GM23338 (cell line): Measurements from ENCODE around the gene HCN1.

ENCODE experiments used
- CREB1 ChIP-seq: fragments of 250-450 bp; sonication (Bioruptor Pico); IDR thresholded peaks from 2 replicates; pipeline ENCODE4 v1.5.0; 2020; ENCODE audit warnings: low read depth, mild to moderate bottlenecking, moderate library complexity
- EZH2 ChIP-seq: fragments of 200-600 bp; sonication (generic); IDR thresholded peaks from one replicate; pipeline ENCODE4 v1.8.0; 2017; ENCODE audit warnings: antibody characterized with exemption, mild to moderate bottlenecking, low read depth; ENCODE audit not compliant: unreplicated experiment
- EZH2phosphoT487 ChIP-seq: fragments of 200-600 bp; sonication (generic); IDR thresholded peaks from one replicate; pipeline ENCODE4 v1.8.1; 2018; ENCODE audit warnings: antibody characterized with exemption; ENCODE audit not compliant: unreplicated experiment
- POLR2AphosphoS5 ChIP-seq: IDR thresholded peaks from 2 replicates; pipeline ENCODE4 v1.6.1; 2016; ENCODE audit warnings: antibody characterized with exemption, low read depth
- STAT1 ChIP-seq: IDR thresholded peaks from one replicate; pipeline ENCODE4 v1.6.1; 2016; ENCODE audit warnings: antibody characterized with exemption; ENCODE audit not compliant: unreplicated experiment
- ZNF114 ChIP-seq: fragments of 250-450 bp; sonication (Bioruptor Pico); IDR thresholded peaks from 2 replicates; pipeline ENCODE4 v1.5.0; 2020; ENCODE audit warnings: mild to moderate bottlenecking, moderate library complexity
- ZNF331 ChIP-seq: fragments of 250-450 bp; sonication (Bioruptor Pico); IDR thresholded peaks from 2 replicates; pipeline ENCODE4 v1.5.0; 2020; ENCODE audit warnings: low read depth, mild to moderate bottlenecking, moderate library complexity
- TF ChIP-seq, protein P1 (sequence below), 2 experiments: fragments of 200-600 bp in 1 of 2; sonication (generic) in 1 of 2; conservative IDR thresholded peaks; 2 replicates each; pipeline versions ENCODE4 v1.5.1 to v1.6.1; 2016 to 2017; ENCODE audit warnings: antibody characterized with exemption in 2 of 2, low read depth in 2 of 2, mild to moderate bottlenecking in 2 of 2, moderate library complexity in 1 of 2
- TF ChIP-seq, protein P2 (sequence below): IDR thresholded peaks from one replicate; pipeline ENCODE4 v1.6.1; 2018; ENCODE audit warnings: antibody characterized with exemption; ENCODE audit not compliant: unreplicated experiment
- TF ChIP-seq, protein P3 (sequence below): IDR thresholded peaks from 2 replicates; pipeline ENCODE4 v1.6.1; 2016; ENCODE audit warnings: antibody characterized with exemption

DNA sequence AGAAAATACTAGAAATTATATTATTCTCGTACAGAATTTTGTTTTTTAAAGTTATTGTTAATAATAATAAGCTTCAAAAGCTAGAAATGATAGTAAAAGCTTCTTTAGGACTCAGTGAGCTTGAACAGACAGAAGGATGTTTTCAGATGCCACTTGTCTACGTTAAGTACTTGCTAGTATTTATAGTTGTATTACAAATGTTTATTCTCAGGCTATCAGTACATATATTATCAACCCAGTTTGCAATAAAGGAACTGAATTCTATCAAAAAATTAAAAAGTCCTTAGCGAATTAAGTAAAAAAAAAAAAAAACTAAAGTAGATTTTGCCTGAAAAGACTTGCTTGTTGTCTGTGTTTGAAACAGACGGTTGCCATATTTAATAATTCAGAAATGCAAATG, 23.9 kb downstream of the HCN1 start:
- no peak for TF ChIP-seq POLR2AphosphoS5
- TF ChIP-seq, protein P1, sequence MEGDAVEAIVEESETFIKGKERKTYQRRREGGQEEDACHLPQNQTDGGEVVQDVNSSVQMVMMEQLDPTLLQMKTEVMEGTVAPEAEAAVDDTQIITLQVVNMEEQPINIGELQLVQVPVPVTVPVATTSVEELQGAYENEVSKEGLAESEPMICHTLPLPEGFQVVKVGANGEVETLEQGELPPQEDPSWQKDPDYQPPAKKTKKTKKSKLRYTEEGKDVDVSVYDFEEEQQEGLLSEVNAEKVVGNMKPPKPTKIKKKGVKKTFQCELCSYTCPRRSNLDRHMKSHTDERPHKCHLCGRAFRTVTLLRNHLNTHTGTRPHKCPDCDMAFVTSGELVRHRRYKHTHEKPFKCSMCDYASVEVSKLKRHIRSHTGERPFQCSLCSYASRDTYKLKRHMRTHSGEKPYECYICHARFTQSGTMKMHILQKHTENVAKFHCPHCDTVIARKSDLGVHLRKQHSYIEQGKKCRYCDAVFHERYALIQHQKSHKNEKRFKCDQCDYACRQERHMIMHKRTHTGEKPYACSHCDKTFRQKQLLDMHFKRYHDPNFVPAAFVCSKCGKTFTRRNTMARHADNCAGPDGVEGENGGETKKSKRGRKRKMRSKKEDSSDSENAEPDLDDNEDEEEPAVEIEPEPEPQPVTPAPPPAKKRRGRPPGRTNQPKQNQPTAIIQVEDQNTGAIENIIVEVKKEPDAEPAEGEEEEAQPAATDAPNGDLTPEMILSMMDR (conservative IDR thresholded peaks at IDR 0.05; ENCODE audit: low read depth in 2 of 2) = no peak
- TF ChIP-seq, protein P2, sequence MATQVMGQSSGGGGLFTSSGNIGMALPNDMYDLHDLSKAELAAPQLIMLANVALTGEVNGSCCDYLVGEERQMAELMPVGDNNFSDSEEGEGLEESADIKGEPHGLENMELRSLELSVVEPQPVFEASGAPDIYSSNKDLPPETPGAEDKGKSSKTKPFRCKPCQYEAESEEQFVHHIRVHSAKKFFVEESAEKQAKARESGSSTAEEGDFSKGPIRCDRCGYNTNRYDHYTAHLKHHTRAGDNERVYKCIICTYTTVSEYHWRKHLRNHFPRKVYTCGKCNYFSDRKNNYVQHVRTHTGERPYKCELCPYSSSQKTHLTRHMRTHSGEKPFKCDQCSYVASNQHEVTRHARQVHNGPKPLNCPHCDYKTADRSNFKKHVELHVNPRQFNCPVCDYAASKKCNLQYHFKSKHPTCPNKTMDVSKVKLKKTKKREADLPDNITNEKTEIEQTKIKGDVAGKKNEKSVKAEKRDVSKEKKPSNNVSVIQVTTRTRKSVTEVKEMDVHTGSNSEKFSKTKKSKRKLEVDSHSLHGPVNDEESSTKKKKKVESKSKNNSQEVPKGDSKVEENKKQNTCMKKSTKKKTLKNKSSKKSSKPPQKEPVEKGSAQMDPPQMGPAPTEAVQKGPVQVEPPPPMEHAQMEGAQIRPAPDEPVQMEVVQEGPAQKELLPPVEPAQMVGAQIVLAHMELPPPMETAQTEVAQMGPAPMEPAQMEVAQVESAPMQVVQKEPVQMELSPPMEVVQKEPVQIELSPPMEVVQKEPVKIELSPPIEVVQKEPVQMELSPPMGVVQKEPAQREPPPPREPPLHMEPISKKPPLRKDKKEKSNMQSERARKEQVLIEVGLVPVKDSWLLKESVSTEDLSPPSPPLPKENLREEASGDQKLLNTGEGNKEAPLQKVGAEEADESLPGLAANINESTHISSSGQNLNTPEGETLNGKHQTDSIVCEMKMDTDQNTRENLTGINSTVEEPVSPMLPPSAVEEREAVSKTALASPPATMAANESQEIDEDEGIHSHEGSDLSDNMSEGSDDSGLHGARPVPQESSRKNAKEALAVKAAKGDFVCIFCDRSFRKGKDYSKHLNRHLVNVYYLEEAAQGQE = no peak
- no peak for TF ChIP-seq EZH2phosphoT487
- TF ChIP-seq, protein P3, sequence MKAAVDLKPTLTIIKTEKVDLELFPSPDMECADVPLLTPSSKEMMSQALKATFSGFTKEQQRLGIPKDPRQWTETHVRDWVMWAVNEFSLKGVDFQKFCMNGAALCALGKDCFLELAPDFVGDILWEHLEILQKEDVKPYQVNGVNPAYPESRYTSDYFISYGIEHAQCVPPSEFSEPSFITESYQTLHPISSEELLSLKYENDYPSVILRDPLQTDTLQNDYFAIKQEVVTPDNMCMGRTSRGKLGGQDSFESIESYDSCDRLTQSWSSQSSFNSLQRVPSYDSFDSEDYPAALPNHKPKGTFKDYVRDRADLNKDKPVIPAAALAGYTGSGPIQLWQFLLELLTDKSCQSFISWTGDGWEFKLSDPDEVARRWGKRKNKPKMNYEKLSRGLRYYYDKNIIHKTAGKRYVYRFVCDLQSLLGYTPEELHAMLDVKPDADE = no peak
- no peak for TF ChIP-seq CREB1 (CRISPR knock-in tag)
- no peak for TF ChIP-seq ZNF331 (CRISPR knock-in tag)
- no peak for TF ChIP-seq EZH2
- TF ChIP-seq STAT1 = no peak
- TF ChIP-seq ZNF114 (CRISPR knock-in tag) = no peak
